Tibial nerve (tissue), 4 donors: ENCODE results near the gene HSFX3. TPM values are rescaled to one million over a fixed set of nuclear protein-coding genes. Genes with fewer than 3 reads are reported as not detected.
"Not testable (repeated sequence)": the region's sequence is repeated elsewhere in the genome, so short reads cannot be mapped to it uniquely, and the experiment has no call there.

ENCODE experiments used
- DNase-seq, 2 donors: peaks; one replicate each; pipeline ENCODE4 v3.0.0-alpha.2; 2019; ENCODE audit warnings: low spot score in 2 of 2
- H3K27ac ChIP-seq, 4 donors: fragments of 200-600 bp; sonication (generic) in 3 of 4; one replicate each; pipeline ENCODE4 v1.5.1; 2017 to 2019; ENCODE audit warnings: mild to moderate bottlenecking in 1 of 4
- H3K27me3 ChIP-seq, 2 donors: fragments of 200-600 bp; sonication (generic) in 1 of 2; one replicate each; pipeline versions ENCODE4 v1.5.1 to v1.6.0; 2017 to 2019
- H3K36me3 ChIP-seq, 3 donors: fragments of 200-600 bp; sonication (generic); one replicate each; pipeline ENCODE4 v1.5.1; 2018 to 2019
- H3K4me1 ChIP-seq, 4 donors: fragments of 200-600 bp; sonication (generic) in 3 of 4; one replicate each; pipeline ENCODE4 v1.5.1; 2017 to 2019
- H3K4me3 ChIP-seq, 4 donors: fragments of 200-600 bp; sonication (generic) in 3 of 4; one replicate each; pipeline ENCODE4 v1.5.1; 2017 to 2019; ENCODE audit warnings: mild to moderate bottlenecking in 1 of 4, moderate library complexity in 1 of 4
- H3K9me3 ChIP-seq, 4 donors: fragments of 200-600 bp; sonication (generic) in 3 of 4; one replicate each; pipeline ENCODE4 v1.5.1; 2017 to 2019
- CTCF ChIP-seq, 5 experiments: fragments of 200-600 bp in 3 of 5; fragments of 450-650 bp in 2 of 5; sonication (generic) in 3 of 5; IDR thresholded peaks; one replicate each; pipeline ENCODE4 v1.5.1; 2016 to 2019; ENCODE audit warnings: antibody characterized with exemption in 5 of 5, mild to moderate bottlenecking in 3 of 5, moderate library complexity in 2 of 5
- EP300 ChIP-seq, 2 donors: sonication (generic); formaldehyde crosslinking; IDR thresholded peaks; one replicate each; pipeline ENCODE4 v1.6.1; 2017; ENCODE audit warnings: antibody characterized with exemption in 2 of 2, mild to moderate bottlenecking in 1 of 2
- POLR2A ChIP-seq, 2 donors: fragments of 450-650 bp; IDR thresholded peaks; one replicate each; pipeline ENCODE4 v1.6.1; 2017; ENCODE audit warnings: antibody characterized with exemption in 2 of 2, mild to moderate bottlenecking in 2 of 2, moderate library complexity in 2 of 2
- whole genome bisulfite sequencing, 2 donors: methylation state at CpG; one replicate each; pipeline ENCODE4 v1.1.5; 2018; 5-methylcytosine and 5-hydroxymethylcytosine counted together
- total RNA-seq, 4 donors: library from RNA; depleted of rRNA; stranded (reverse); fragments of >200 nt; gene quantifications; one replicate each; pipeline ENCODE4 v1.1.0, GENCODE V29; 2016

The HSFX3 gene
- total RNA-seq, result not detected

DNA sequence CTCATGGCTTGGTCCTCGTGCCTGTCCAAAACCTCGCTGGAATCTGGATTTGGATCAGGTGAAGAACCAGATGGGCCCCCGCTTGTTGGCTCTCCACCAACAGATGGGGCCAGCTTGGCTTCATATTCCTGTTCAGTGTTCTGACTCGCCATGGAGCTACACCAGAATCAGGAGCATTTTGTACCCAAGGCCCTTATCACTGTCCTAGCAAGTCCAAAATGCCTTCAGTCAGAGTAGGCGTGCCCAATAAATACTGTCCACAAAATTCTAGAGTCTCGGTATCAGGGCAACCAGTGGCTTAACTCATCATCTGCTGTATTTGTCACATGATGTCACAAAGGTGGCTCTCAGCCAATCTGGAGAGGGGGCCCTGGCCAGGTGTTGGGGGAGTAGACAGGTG is at the start of gene HSFX3:
Gene HSFX3, minus strand, starts transcription at position 224 of the 400 bp plus-strand sequence. Its CDS starts 72 bp downstream, at position 152.
- not testable (repeated sequence) for H3K27me3 ChIP-seq, H3K4me1 ChIP-seq, DNase-seq, H3K27ac ChIP-seq, H3K9me3 ChIP-seq, H3K36me3 ChIP-seq, H3K4me3 ChIP-seq
- no CpG with 5 or more reads among the region's 6 CpGs for WGBS, 2 donors

DNA sequence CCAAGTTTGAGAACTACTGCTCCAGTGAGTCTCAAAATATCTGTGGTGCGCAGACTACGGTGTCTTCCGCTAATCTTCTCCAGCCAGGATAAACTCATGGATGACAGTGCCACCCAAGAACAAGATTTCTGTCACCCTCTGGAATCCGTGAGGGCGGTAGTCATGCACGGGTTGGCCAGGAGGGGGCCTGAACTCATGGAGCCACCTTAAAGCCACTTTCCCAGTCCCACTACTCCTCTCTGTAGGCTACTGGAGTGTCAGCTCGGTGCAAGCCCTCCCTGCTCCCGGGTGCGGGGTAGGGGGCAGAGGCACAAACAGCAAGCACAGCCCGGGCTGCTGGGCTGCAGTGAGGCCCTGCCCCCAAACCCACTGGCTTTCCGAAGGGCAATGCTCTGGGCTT is 48.9 kb upstream of the HSFX3 start:
- H3K36me3 ChIP-seq, H3K27me3 ChIP-seq, DNase-seq, H3K4me1 ChIP-seq, H3K27ac ChIP-seq, H3K4me3 ChIP-seq, H3K9me3 ChIP-seq: not testable (repeated sequence)
- no CpG with 5 or more reads among the region's 11 CpGs for WGBS, 2 donors

- not testable (repeated sequence) for DNase-seq, H3K27ac ChIP-seq, H3K9me3 ChIP-seq, H3K4me3 ChIP-seq, H3K4me1 ChIP-seq, H3K36me3 ChIP-seq, H3K27me3 ChIP-seq
- WGBS, 2 donors, result no CpG with 5 or more reads among the region's 7 CpGs
These were observed 46.2 kb upstream of the HSFX3 start for GRCh38 chrX:149595943-149596342.

- WGBS, 2 donors, result no CpG with 5 or more reads among the region's 17 CpGs
- H3K9me3 ChIP-seq, H3K27me3 ChIP-seq, H3K27ac ChIP-seq, DNase-seq, H3K4me1 ChIP-seq, H3K4me3 ChIP-seq, H3K36me3 ChIP-seq: not testable (repeated sequence)
These were observed 45.5 kb upstream of the HSFX3 start, which contains the start of gene HSFX2 for GRCh38 chrX:149595214-149595613. TSS of gene HSFX2 (minus strand) at chrX:149595314. CDS start at chrX:149594700, 614 bp downstream.

- not testable (repeated sequence) for DNase-seq, H3K27ac ChIP-seq, H3K27me3 ChIP-seq, H3K4me1 ChIP-seq, H3K36me3 ChIP-seq, H3K9me3 ChIP-seq, H3K4me3 ChIP-seq
- WGBS, 2 donors, result no CpG with 5 or more reads among the region's 7 CpGs
These were observed 41.3 kb upstream of the HSFX3 start for GRCh38 chrX:149590993-149591392.

- not testable (repeated sequence) for H3K27ac ChIP-seq, H3K36me3 ChIP-seq, H3K27me3 ChIP-seq, H3K4me1 ChIP-seq, DNase-seq, H3K4me3 ChIP-seq, H3K9me3 ChIP-seq
- no CpG with 5 or more reads among the region's 12 CpGs for WGBS, 2 donors
These were observed 37.6 kb upstream of the HSFX3 start, which contains the start of gene MAGEA9B for GRCh38 chrX:149587359-149587758. TSS of gene MAGEA9B (minus strand) at chrX:149587459. CDS start at chrX:149583179, 4,280 bp downstream.

- not testable (repeated sequence) for H3K27ac ChIP-seq, H3K9me3 ChIP-seq, H3K4me1 ChIP-seq, H3K4me3 ChIP-seq, DNase-seq, H3K36me3 ChIP-seq, H3K27me3 ChIP-seq
- WGBS, 2 donors, result 91% methylated on average over 7 of the region's 17 CpGs; no CpG with 5 or more reads in 1 of the 2 donors
These were observed 35.9 kb upstream of the HSFX3 start for GRCh38 chrX:149585631-149586030.

- H3K4me1 ChIP-seq, H3K36me3 ChIP-seq, DNase-seq, H3K9me3 ChIP-seq, H3K27ac ChIP-seq, H3K4me3 ChIP-seq, H3K27me3 ChIP-seq: not testable (repeated sequence)
- WGBS, 2 donors, result no CpG with 5 or more reads among the region's 1 CpG
These were observed 23.7 kb upstream of the HSFX3 start for GRCh38 chrX:149573456-149573855.

- no peaks in the 10 kb centered on the region for H3K9me3 ChIP-seq
- H3K27me3 ChIP-seq, result no peaks in the 10 kb centered on the region
- H3K4me3 ChIP-seq, result no peak overlapping the region
- WGBS, 2 donors, result 21 to 50% methylated on average over 1 of the region's 1 CpG
- no peaks in the 10 kb centered on the region for H3K36me3 ChIP-seq
- no peaks in the 10 kb centered on the region for H3K4me1 ChIP-seq
- TF ChIP-seq EP300 (IDR thresholded peaks at IDR 0.05) (no peak), POLR2A (IDR thresholded peaks at IDR 0.05) (no peak), CTCF (IDR thresholded peaks at IDR 0.05) (no peak)
- H3K27ac ChIP-seq, result no peak overlapping the region
- no peak for DNase-seq
These were observed 23.0 kb upstream of the HSFX3 start for GRCh38 chrX:149572743-149573142.
